HG03469 (cell line): ENCODE data around the gene DUSP5.

Experiments
- ATAC-seq: cut with Tn5 transposase; IDR thresholded peaks from one replicate; pipeline ENCODE4 v1.9.1; 2021; ENCODE audit warnings: mild to moderate bottlenecking, moderate library complexity, moderate number of reproducible peaks; ENCODE audit not compliant: unreplicated experiment

The DUSP5 gene

DNA sequence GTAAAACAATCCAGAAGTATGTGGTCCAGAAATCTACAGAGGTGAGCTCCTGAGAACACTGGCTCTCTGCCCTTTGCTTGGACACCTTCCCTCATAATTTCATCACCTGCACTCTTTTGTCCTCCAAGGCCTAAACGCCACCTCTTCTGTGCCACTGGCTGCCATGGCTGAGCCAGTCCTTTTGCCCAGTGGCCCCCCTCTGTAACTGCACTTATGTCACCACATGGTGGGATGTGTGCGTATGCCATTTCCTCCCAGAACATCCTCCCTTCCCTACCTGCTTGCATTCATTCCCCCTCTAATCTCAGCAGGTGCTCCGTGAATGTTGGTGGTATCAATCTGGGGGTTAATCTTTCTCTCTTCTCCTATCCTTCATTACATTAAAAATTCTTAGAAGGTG is 17.3 kb upstream of the DUSP5 start:
- ATAC-seq = no peak

DNA sequence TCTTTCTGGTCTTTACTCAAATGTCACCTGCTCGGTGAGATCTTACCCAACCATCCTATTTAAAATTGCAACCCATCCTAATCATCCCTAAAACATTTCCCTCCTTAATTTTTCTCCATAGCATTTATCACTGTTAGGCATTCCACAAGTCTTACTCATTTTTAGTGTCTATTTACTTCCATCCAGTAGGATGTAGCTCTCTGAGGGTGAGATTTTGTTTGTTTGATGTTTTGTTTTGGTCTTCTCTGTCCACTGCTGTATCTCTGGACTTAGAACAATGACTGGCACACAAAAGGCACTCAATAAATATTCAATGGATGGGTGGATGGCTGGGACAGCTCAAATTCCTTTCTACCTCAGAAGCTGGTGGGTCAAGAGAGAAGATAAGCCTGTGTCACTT is 15.8 kb upstream of the DUSP5 start:
- ATAC-seq = no peak

DNA sequence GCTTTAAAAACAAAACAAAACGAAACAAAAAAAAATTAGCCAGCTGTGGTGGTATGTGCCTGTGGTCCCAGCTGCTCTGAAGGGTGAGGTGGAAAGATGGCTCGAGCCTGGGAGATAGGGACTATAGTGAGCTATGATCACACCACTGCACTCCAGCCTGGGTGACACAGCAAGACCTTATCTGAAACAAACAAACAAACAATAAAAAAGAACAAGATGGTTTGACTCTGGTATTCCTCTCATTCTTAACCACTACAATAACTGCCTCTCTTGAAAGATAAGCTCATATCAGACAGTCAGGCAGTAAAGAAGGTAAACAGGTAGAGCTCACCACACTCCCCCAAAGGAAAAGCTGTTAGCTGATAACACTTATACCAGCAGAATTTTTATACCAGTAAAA is 14.1 kb upstream of the DUSP5 start:
- ATAC-seq = no peak

DNA sequence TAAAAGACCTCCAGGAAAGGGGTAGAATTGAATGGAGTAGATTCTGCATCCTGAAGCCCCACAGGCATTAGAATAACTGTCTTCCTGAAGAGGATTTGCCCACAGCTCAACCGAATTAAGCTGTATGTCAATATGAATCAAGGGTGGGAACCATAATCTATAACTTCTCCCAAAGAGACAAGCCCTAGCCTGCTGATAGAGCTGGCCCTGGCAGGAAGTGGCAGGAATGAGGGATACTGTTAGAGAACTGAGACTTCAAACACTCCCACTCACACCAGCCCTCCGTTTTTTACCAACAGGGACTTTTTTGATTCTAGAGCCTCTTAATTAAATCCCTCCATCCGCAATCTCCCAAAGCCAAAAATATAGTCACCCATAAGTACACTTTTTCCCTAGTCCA is 12.2 kb upstream of the DUSP5 start:
- no peak for ATAC-seq

DNA sequence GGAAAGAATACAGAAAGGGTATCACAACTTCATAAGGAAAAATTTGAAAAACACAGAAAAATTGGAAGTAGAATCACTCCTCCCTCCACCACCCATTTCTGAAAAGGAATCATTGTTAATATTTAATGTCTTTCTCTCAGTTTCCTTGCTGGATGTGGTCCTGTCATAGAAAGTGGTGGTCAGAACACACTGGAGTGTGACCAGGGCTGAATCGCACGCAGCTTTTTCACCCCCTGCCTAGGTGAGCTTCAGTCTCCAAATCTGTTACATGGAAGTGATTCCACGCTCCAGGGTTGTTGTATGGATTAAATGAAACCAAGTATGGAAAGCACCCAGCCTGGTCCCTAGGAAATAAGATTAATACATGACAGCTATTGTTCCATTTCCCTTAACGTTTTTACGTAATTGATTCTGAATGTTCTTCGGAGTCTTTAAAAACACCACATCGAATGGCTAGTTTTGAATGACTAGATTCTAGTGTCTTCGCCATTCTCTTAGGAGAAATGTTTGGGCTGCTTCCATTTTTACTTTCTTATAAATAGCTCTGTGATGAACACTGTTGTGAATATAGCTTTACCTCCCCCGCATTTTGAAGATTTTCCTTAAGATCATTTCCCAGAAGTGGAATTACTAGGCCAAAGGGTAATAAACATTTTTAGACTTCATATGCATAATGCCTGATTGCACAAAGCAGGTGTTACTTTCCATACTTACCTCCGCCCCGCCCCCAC is 10.9 kb upstream of the DUSP5 start:
- no peak for ATAC-seq

DNA sequence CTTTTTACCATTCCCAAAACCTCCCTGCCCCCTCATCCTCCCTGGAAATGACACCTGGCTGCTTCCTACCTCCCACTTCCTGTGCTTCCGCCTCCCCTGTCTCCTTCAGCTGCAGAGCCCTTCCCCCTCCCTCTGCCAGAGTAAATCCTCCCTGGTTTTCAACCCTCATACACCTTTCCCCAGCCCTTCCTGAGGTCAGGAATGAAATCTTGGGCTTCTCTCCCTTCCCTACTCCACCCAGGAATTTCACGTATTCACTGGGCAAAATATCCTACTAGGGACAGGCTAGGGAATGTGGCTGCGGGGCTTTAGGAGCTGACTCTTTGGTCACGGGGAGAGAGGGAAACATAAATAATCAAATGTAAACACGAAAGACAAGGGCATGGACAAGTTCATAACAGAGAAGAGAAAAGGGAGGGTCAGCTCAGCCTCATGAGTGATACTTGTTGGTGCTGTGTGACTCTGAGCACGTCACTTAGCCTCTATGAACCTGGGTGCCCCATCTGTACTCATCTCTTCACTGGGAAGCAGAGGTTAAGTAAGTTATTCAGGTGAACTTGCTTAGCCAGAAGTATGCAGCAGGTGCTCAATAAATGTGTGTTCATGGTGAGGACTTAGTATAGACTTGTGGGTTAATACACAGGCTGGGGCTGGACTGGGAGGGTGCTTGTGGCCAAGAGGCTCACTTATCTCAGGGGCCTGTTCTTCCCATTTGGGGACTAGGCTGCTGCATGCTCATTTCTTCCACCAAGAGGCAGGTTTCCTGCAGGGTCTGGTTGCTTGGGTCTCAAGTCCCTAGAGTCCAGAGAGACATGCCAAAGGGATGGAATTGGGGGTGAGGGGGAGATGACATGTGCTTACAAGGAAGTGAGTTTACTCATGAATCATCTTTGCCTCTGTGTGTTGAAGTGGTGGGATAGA is 10.0 kb upstream of the DUSP5 start:
- no peak for ATAC-seq

DNA sequence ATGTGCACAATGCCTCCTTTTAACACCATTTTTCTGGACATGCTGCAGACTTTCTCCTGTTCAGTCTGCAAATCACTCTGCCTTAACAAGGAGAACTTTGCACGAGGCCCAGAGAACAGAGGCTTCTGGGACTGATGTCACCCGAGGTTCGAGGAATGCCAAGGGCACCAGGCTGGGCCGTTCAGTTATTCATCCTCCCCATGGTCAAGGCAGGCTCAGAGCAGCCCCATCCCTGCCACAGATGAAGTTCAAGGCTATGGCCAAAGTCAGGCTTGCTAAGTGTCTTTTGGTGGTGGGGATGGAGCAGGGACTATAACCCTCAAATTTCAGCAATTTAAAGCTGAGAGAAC is 9.4 kb upstream of the DUSP5 start:
- ATAC-seq = no peak

DNA sequence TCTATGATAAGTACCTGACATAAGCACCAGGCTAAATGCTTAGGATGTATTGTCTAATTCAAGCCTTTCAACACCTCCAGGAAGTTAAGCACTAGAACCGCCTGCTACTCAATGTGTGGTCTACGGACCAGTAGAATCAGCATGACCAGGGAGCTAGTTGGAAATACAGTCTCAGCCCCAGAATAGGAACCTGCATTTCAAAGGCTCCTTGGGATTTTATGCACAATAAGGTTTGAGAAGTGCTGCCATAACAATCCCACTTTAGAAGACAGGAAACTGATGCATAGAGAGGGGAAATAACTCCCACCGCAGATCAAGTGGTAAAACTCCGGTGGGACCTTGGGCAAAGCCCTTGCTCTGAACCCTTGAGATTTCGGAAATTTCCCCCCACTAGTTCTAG is 8.8 kb upstream of the DUSP5 start:
- ATAC-seq = no peak

DNA sequence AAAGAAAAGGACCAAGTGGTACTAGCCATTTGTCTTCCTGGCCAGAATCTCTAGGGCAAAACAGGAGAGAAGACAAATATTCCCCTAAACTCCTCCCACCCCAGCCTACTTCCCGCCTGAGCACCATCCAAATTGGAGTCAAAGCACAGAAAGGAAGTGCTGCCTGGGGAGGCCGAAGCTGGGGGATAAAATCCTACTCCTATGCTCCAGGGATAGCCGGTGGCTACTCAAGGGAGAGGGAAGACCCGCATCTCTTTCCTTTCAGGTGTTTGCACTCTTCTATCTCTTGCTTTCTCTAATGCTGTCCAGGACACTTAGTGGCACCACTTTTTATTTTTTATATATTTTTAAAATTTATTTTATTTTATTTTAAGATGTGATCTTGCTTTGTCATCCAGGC is 7.1 kb upstream of the DUSP5 start:
- ATAC-seq = no peak

DNA sequence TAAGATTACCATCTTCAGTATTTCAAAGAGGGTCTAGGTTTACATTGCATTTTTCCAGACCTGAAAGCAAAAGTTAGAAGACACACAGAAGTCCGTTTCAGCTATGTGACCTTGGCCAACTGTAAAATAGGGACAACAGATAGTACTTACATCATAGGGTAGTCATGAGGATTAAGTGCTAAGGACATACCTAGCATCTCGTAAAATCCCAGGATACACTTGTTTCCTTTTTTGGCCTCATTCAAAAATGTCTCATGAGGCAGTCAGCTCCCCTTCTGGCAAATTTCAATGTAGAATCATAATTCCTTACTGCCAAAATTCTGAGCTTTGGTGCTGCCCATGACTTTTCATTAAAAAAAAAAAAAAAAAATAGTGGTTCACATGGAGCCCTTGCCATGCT is 6.4 kb upstream of the DUSP5 start:
- no peak for ATAC-seq

DNA sequence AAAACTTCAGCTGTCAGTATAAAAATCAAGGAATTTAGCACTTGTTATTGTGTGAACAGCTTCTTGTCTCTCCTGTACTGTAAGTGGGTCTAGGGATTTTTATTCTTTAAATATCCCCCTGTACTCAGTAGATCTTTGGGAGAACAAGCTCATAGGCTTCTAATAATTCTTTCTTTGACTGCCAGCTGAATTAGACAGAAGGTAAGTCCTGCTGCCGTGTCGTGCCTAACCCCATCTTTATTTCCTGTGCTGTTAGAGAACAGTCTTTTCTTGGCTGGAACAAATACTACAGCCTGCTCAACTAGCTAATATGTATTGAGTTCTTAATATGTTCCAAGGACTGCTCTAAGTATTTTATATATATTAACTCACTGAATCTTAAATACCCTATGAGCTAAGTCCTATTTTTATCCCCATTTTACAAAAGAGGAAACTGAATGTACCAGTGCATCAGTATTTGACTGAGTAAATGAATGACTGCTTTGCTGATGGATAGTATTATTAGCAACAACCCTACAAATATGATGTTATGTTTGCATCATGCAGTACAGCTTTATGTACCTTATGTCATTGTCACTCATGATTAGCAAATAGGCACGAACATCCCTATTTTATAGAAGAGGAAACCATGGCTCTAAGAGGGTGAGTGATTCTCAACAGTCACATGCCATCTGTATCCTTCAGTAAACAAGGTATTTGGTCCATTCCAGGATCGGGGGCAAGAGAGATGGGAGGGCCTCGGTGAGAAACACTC is 5.5 kb upstream of the DUSP5 start:
- peak; percentile 51 for ATAC-seq

DNA sequence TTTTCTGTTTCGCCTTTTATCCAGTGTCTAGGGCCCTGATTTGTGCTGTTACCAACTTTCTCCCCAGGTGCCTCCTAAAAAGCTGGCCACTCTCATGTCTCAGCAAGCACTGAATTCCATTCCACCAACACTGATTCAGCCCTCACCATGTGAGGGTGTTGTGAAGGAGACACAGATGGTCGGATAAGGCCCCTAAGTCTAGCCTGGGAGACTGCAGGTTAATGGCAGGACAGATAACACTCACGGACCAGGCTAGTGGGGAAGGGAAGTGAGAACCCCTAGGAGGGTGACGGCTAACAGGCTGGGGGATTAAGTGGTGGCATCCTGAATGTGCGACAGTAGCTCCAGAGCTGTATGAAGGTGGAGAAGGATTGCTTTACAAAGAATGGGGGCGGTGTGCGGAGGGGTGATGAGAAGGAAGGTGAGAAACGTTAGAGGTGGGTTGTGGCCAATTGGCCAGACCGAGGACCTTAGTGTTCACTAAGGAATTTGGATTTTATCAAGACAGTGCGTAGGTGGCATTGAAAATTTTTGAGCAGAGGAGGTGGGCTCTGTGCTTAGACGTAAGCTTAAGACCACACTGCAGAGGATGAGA is 3.8 kb upstream of the DUSP5 start:
- ATAC-seq = no peak

DNA sequence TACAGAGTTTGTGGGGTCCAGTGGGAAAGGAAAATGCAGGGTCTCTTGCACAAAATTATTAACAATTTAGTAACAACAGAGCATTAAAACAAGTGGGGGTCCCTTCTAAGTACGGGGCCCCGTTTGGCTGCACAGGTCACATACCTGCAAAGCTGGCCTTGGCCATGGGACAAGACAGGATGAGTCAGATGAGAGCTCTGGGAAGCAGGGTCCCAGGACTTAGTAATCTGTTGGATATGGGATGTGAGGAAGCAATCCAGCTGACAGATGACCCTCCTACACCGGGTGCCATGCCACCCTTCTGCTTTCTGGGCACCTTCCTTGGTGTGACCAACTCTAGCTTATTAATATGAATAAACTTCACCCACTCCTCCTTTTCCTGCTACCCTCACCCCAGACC is 3.2 kb upstream of the DUSP5 start:
- ATAC-seq = no peak

DNA sequence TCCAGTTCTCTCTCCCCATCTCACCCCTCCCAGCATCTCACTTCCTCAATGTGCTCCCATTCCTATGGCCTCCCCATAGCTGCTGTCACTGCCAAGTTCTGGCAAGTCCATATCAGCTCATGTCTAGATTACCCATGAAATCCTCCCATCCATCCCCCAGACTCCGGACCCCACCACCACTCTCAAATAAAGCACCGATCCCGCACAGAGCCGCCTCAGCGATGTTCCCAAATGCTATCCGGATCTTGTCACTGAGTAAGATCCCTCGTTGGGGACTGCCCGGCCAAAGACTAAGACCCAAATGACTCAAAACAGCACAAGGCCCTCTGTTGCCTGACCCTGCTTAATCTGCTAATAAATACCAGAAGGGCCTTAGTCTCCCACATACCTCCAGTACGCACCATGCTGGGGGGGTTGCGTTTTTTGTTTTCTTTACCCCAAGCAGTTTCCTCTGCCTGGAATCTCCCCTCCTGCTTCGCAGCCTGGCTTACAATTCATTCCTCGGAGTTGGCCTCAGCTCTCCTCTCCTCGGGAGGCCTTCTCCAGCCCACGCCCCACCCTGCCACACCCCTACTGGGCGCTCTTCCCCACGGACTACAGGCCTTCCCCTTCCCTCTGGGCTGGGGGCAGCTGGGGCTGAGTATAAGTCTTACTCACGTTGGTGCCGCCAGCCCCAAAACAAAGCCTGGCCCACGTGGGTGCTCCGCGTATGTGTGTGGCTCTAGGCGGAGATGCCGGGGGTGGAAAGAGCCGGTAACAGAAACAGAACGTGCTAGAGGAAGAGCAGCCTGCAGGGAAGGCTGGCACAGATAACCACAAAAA is 1.8 kb upstream of the DUSP5 start:
- no peak for ATAC-seq

DNA sequence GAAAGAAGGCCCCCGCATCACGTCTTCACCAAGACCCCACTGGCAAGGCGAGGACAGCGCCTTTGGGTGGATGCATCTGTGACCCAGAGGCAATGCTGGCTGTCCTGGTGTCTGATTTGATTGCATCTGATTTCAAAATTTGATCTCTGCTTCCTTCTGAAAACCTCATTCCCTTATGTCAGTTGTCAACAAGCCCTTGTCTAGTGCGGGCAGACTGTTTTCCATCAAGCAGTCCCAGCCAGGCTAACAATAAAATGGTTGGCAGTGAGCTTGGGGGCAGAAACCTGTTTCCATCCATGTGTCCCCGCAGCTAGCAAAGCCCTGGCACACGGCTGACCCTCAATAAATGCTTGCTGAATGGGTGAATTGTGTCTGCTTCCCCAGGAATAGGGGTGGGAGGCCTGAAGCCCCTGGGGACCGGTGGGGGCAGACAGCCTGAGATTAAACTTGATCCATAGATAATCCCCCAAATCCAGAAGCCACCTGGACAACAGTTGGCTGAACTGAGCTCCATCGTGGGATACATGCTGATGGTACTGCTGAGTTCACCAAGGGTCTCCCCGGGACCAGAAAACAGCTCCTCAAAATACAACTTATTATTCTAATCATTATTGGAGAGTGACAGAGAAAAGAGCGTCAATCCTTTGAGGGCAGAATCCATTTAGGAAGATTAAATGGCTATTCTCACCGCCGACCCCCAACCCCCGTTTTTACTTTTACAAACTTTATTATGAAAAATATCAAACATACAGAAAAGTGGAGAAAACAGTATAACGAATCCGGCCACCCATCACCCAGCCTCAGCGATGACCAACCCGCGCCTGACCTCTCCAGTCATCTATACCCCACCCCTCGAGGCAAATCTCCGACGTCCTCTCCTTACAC is 912 bp upstream of the DUSP5 start:
- no peak for ATAC-seq

DNA sequence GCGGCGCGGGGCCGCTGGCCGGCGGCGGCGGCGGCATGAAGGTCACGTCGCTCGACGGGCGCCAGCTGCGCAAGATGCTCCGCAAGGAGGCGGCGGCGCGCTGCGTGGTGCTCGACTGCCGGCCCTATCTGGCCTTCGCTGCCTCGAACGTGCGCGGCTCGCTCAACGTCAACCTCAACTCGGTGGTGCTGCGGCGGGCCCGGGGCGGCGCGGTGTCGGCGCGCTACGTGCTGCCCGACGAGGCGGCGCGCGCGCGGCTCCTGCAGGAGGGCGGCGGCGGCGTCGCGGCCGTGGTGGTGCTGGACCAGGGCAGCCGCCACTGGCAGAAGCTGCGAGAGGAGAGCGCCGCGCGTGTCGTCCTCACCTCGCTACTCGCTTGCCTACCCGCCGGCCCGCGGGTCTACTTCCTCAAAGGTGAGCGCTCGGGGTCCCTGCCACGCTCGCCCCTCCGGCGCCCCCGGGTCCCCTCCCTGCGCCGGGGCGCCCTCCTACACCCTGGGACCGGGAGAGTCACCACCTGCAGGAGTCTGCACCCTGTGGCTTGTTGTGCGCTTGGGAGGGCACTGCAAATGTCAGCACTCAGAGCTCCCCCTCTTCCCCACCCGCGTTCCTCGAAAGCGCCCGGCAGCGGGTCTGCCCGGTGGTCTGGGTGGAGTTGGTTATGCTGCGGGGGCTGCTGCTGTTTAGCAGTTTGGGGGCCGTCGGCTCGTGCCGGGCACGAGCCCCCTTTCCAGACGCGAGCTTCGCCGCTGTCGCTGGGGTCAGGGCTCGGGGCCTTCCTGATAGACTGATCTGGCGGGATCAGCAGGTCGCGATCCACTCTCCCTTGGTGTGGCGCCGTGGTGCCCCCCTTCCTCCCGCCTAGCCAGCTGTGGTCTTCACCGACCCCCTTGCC is 627 bp downstream of the DUSP5 start:
- peak; percentile 13 for ATAC-seq

DNA sequence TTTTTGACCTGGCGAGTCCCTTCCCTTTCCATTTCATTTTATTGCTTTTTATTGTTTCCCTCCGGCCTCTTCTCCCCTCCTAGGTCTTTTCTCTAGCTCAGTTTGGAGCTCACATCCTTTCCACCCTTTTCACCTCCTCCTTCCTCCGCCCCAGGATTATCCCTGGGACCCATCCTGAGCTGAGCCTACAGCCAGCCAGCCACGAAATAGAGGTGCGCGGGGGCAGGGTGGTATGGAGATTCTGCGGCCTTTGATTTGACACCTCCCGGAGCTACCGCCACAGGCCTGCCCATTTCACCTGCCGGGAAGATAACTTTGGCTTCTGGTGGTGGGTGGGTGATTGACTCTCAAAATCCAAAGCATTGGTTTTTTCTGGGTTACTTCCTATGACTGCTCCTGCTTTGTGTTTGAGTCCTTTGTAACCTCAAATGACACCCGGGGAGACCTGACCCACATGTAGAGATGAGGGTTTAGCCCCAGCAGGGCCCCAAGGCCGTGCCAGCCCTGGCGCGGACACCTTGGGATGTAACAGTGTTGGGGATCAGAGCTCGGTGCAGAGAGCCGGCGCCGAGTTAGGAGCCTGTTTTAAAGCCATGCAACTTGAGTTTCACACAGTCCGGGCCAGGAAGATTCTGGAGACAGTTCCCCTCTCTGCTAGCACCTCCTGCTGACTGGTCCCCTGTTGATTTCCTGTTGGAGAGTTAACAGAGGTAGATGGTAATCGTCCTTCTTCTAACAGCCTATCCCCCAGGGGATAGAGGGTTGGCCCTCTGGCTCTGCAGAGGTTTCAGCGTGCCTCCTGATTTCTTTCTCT is 1.5 kb downstream of the DUSP5 start:
- no peak for ATAC-seq
